Activated CD8-positive, alpha-beta memory T cell treated with anti-CD3 and anti-CD28 coated beads, Interleukin-2, amount 50 U/mL, for 24 hours (primary cell): ENCODE results near the gene UBAC1.
"Not testable (repeated sequence)": the region's sequence is repeated elsewhere in the genome, so short reads cannot be mapped to it uniquely, and the experiment has no call there.

Experiments used
- DNase-seq: peaks from one replicate; pipeline ENCODE4 v3.0.0-alpha.2; 2020; ENCODE audit errors: extremely low read depth

Gene UBAC1

GRCh38 chr9:135959814-135960213 is 1.4 kb downstream of the UBAC1 start:
- no peak for DNase-seq

DNA sequence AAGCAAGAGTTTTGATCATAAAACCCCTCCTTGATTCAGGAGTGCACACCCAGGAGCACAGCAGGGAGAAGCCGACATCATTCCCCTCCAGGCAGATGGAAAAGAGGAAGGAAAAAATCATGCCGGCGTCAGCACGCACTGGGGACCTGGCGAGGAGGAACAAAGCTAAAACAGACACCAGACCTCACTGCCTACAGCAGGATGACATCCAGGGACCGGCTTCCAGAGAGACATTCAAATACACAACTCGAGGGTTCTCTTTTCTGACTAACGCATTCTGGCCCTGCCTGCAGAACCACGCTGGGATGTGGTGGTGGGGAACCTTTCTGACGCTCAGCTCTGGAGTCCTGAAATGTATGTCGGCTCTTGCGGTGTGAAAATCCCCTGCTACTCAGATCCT is 2.7 kb downstream of the UBAC1 start:
- DNase-seq = no peak

DNA sequence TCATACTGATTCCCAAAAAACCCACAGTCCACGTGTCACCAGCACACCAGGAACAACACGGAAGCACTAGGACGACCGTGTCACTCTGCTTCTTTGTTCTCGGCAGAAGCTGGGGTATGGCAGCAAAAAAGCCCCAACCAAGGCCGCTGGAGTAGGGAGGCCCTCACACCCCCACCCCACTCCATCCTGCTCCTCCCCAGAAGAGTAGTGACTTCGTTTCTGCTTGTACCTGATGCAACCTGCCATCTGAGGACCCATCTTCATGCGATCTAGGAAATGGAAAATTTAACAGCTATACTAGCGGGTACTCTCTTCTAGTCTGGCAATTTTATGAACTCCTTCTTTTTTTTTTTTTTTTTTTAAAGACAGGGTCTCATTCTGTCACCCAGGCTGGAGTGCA is 3.7 kb downstream of the UBAC1 start:
- no peak for DNase-seq

- no peak for DNase-seq
These were observed 4.4 kb downstream of the UBAC1 start for GRCh38 chr9:135956802-135957174.

DNA sequence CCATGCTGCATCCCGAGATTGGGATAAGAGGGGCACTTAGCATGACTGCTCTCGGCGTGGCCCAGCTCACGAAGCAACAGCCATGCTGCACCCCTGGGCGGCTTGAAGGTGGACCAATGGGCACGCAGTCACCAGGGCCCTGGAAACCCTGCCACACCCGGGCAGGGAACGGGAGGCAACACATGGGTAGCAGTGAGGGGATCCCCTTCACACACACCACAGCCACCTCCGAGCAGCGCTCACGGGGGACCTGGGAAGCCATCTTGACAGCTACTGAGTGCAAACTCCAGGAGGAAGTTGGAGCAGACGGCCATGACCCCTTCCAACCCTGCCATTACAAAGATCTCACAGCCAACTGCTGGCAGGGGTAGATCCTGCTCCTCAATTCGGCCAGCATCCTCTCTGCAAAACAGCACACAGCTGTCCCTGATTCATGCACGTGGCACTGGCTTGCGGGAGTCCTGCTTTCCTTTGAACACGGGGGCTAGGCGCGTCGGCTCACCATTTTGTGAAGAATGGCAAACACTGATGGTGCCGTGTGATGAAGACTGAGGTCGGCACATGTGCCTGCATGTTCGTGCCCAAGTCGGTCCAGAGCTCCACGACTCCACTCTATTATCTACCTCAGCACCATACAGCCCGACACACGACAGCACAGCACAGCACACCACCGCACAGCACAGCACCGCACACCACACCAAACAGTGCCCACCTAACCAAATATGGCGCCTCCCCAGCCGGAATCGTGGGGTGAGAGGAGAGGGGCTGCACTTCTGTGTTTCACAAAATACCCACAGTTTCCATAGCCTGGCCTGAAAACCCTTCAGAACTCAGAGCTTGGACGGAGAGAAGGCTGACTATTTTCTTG is 5.0 kb downstream of the UBAC1 start:
- DNase-seq = no peak

DNA sequence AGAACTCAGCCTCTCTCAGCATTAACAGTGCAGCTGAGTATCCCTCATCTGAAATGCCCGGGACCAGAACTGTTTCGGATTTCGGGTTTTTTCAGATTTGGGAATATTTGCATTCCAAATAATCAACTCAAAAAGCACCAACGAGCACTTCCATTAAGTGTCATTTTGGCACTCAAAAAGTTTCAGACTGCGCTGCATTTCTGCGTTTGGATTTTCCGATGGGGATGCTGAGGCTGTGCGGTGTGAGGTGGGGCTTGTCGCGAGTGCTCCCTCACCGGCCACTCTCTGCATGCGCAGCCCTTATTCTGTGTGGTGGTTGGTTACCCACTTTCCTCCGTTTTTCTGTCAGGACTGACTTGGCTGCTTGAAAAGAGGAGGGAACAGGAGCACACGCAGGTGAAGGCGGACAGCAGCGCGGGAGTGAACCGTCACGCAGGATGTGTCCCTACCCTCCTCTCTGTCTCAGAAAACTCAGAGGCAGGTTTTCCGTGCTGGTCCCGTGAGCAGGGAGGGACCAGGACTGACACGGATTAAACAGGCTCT is 8.4 kb downstream of the UBAC1 start:
- no peak for DNase-seq

GRCh38 chr9:135951889-135952663 is 9.1 kb downstream of the UBAC1 start:
- DNase-seq = no peak

GRCh38 chr9:135951310-135951709 is 9.9 kb downstream of the UBAC1 start:
- not testable (repeated sequence) for DNase-seq

DNA sequence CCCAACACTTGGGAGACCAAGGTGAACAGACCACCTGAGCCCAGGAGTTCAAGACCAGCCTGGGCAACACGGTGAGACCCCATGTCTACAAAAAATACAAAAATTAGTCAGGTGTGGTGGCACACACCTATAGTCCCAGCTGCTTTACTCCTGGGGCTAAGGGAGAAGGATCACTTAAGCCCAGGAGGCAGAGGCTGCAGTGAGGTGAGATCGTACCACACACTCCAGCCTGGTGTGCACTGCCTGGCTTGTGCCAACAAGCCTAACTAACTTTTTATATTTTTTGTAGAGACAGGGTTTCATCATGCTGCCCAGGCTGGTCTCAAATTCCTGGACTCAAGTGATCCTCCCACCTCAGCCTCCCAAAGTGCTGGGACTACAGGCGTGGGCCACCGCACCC is 10.3 kb downstream of the UBAC1 start:
- DNase-seq = not testable (repeated sequence)

DNA sequence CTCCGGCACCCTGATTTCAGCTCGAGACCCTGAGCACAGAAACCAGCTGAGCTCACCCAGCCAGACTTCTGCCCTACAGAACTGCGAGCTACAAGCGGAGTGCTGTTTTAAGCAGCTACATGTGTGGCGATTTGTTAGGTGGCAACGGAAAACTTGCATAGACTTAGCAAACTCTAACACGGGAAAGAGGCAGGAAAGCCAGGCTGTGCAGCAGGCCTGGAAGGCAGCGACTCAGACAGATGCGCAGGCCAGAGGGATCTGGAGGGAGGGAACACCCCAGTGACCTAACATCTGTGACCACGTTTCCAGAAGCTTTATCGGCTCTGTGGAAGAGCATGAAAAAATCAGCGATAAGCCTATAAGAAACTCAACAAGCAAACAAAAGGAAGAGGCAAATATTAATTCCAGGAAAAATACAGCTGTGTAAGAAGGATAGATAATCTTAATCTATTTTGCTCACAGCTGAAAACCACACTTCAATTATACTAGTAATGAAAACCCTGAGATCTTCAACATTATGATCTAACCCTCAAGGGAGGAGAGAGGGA is 11.0 kb downstream of the UBAC1 start:
- DNase-seq = no peak

GRCh38 chr9:135949501-135950134 is 11.6 kb downstream of the UBAC1 start:
- DNase-seq = no peak

GRCh38 chr9:135948968-135949367 is 12.2 kb downstream of the UBAC1 start:
- no peak for DNase-seq

DNA sequence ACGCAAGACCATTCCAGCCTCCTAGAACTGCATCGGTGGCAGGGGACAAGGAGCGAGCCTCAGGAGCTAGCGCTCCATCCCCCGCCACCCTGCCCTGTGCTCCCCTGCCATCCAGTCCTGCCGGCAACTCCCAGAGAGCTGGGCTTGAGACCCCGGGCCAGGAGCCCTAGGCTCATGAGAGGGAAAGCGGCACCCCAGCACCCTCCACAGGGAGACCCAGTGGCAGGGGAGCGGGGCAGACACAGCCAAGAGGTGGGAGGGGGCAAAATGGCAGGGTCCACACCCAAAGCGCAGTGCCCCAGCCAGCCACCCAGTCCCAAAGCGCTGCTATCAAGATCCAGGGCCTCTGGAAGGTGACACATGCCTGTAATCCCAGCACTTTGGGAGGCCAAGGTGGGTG is 12.7 kb downstream of the UBAC1 start:
- DNase-seq = no peak

GRCh38 chr9:135947582-135947981 is 13.6 kb downstream of the UBAC1 start:
- no peak for DNase-seq

GRCh38 chr9:135947105-135947504 is 14.1 kb downstream of the UBAC1 start:
- not testable (repeated sequence) for DNase-seq

GRCh38 chr9:135946392-135946994 is 14.7 kb downstream of the UBAC1 start:
- DNase-seq = no peak

DNA sequence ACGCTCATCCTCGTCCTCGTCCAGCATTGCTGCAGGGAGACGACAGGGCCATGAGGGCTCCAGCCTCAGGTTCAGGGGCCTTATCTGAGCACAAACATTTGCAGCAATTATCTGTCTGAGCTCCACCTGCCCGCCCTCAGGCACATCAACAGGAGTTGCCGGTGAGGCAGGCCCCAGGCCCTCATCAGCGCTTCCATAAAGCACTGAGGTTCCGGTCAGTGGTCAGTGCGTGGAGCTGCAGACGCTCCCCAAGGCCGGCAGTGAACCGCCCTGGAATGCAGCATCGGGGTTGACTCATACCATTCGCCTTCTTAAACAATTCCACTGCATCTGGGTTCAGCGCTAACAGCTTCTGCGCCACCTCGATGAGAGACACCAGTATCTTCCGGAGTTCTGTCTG is 15.2 kb downstream of the UBAC1 start:
- no peak for DNase-seq

- DNase-seq = no peak
These were observed 16.5 kb downstream of the UBAC1 start for GRCh38 chr9:135944444-135945252.

- not testable (repeated sequence) for DNase-seq
These were observed 17.6 kb downstream of the UBAC1 start for GRCh38 chr9:135943604-135944003.

DNA sequence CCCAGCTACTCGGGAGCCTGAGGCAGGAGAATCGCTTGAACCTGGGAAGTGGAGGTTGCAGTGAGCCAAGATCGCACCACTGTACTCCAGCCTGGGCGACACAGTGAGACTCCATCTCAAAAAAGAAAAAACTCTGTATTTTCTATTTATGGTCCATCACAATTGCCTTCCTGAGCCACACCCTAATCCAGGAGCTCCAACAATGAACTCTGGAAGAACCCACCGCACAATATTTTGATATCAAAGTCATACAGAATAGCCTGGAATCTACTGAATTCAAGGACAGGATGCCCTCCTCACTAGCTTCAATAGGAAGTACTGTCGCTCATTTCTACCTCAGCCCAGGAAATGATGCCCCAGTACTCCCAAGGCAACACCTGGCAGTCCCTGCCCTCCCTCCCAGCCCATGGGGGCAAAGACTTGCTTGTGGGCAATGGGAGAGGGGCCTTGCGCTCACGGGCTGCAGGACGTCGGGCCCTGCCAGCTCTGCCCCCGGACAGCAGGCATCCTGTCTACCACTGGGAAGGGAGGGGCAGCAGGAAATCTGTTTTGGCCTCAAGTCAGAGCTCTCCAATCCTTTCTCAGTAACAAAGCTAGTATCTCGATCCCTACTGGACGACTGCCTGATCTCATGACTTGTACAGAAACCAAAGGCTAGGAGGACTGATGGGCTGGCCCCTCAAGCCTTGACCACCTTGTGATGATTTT is 19.7 kb downstream of the UBAC1 start:
- no peak for DNase-seq
